Measurements from ENCODE around the gene ATF4.

Gene ATF4, protein sequence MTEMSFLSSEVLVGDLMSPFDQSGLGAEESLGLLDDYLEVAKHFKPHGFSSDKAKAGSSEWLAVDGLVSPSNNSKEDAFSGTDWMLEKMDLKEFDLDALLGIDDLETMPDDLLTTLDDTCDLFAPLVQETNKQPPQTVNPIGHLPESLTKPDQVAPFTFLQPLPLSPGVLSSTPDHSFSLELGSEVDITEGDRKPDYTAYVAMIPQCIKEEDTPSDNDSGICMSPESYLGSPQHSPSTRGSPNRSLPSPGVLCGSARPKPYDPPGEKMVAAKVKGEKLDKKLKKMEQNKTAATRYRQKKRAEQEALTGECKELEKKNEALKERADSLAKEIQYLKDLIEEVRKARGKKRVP

GRCh38 chr22:39520226-39521105 lies at the start of gene ATF4:
ATF4 (plus strand) TSS chr22:39520562; CDS start chr22:39521446, 884 bp downstream.
- peak in 1 of 2 experiments; percentile 93 for DNase-seq

GRCh38 chr22:39471381-39472141 lies 48.8 kb upstream of the ATF4 start:
- DNase-seq, result no peak

- no peak for DNase-seq
Measured at GRCh38 chr22:39472570-39473556, 47.5 kb upstream of the ATF4 start.

DNA sequence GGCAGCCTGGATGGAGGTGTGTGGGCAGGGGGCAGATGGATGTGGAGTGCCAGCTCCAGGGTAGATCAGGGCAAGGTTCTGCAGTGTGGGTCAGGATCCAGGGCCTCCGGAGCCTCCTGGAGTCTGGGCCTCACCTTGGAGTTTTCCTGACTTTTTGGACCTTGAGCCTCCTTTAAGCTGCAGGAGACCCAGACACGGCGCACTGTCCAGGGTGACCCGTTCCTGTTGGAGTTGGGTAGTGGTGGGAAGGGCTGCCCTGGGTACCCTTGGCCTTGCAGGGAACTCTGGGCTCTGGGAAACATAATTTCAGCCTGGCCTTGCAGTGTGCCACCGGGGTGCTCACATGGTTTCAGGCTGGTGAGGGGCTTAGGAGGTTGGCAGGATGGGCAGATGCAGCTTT lies 46.5 kb upstream of the ATF4 start:
- no peak for DNase-seq

DNA sequence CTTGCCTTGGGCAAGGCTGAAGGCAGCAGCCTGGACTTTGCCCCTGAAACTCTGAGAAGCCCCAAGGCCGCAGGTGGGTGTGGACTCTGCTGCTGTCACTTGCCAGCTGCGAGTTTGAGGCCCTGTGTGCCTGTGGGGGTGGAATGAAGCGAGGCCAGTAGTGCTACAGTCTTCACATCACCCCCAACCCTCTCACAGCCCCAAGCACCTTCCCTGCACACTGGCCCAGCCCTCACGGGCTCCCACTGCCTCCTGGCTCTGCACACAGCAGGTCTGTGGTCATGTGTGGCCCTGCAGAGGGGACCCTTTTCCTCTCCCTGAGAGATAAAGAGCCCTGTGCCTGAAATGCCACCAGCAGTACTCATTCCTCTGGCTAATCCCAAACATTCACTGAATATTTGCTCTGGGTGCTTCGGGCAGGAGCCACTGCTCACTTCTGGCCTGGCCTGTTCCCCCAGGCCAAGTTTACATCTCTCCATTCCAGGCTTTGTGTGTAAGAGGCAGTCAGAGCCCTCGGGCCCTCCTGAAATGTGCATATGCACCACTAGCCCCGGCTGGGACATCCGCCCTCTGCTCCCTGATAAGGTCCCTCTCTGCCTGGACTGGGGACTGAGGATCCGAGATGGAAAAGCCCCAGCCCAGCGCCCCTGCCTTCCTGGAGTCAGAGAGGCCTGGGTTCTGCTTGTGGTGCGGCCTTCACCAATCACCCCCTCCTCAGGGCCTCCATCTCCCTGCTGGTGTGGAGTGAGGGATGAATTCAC lies 45.8 kb upstream of the ATF4 start:
- no peak for DNase-seq

GRCh38 chr22:39475337-39475736 lies 45.0 kb upstream of the ATF4 start:
- no peak for DNase-seq

GRCh38 chr22:39475902-39476301 lies 44.5 kb upstream of the ATF4 start:
- DNase-seq, result no peak

- DNase-seq, result no peak
Measured at GRCh38 chr22:39476664-39477063, 43.7 kb upstream of the ATF4 start.

DNA sequence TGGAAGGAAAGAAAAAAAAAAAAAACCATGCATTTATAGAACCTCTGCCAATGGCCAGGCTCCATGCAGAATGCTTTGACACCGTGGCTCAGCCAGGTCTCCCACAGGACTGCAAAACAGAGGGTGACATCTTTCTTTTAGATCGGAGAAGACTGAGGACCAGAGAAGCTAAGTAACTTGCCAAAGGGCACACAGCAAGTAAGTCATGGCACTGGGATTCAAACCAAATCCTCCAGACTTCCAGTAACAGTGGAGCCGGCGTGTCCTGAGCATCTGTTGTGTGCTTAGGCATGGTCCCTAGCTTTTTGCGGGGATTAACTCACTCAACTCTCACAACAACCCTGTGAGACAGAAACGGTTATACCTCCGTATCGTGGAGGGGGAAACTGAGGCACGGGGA lies 42.8 kb upstream of the ATF4 start:
- no peak for DNase-seq

- no peak for DNase-seq
Measured at GRCh38 chr22:39478441-39478850, 41.9 kb upstream of the ATF4 start.

GRCh38 chr22:39479254-39479653 lies 41.1 kb upstream of the ATF4 start:
- no peak for DNase-seq

DNA sequence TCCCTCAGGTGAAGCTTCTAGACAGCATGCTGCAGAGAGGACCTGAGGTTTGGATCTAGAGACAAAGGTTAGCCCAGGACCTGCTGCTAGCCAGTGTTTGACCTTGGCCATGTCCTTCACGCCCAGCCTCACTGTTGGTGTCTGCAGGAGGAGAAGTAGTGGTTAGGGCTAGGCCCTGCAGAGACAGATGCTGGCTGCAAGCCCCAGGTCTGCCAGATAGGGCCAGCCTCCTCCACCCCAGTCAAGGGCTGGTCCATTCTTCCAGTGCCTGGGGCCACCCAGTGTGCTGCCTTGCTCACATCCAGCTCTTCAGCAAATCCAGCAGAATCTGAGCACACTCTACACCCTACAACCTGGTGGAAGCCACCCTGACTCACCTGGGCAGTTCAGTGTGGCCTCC lies 39.8 kb upstream of the ATF4 start:
- DNase-seq, result no peak

GRCh38 chr22:39481054-39481453 lies 39.3 kb upstream of the ATF4 start:
- no peak for DNase-seq

GRCh38 chr22:39481595-39481994 lies 38.8 kb upstream of the ATF4 start:
- DNase-seq, result no peak

DNA sequence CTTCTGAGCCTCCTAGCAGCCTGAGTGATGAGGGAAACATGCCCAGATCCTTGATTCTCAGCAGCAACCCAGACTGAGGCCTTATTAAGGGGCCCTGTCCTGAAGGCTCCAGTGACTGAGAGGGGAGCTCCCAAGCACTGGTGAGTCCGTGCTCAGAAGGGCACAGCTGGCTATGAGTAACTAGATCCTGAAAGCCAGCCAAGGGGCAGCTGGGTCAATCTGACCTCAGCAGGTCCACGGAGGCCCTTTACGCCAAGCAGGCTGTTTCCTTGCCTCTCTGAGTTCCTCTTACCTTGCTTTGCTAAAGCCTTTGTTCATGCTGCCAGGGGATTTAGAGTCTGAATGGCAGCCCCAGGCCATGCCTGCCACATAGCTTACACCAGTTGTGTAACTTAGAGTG lies 37.6 kb upstream of the ATF4 start:
- DNase-seq, result no peak

DNA sequence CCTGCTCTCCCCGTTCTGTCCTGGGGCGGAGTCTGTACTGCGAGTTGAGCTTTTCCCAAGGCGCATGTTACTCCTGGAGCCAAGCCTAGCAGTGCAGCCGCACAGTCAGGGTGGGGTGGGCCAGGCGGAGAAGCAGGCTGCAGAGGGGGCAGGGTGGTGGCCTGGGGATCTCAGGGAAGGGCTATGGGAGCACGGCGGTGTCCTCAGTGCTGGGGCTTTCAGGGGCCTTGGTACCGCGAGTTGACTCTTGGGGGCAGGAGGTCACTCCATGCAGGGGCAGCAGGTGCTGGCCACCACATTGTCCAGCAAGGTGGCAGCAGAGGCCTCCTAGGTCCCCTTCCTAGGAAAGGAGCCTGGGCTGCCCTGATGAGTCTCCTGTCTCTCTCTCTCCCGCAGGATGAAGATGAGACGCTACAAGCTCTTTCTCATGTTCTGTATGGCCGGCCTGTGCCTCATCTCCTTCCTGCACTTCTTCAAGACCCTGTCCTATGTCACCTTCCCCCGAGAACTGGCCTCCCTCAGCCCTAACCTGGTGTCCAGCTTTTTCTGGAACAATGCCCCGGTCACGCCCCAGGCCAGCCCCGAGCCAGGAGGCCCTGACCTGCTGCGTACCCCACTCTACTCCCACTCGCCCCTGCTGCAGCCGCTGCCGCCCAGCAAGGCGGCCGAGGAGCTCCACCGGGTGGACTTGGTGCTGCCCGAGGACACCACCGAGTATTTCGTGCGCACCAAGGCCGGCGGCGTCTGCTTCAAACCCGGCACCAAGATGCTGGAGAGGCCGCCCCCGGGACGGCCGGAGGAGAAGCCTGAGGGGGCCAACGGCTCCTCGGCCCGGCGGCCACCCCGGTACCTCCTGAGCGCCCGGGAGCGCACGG lies 33.2 kb upstream of the ATF4 start:
- no peak for DNase-seq

GRCh38 chr22:39487826-39488520 lies 32.4 kb upstream of the ATF4 start:
- no peak for DNase-seq

DNA sequence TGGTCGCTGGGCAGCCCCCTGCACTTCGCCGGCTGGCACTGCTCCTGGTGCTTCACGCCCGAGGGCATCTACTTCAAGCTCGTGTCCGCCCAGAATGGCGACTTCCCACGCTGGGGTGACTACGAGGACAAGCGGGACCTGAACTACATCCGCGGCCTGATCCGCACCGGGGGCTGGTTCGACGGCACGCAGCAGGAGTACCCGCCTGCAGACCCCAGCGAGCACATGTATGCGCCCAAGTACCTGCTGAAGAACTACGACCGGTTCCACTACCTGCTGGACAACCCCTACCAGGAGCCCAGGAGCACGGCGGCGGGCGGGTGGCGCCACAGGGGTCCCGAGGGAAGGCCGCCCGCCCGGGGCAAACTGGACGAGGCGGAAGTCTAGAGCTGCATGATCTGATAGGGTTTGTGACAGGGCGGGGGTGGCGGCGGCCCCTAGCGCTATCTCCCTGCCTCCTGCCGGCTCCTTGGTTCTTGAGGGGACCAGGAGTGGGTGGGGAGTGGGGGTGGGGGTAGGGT lies 31.7 kb upstream of the ATF4 start:
- no peak for DNase-seq
